ENCODE data around the gene SCN3B.

The SCN3B gene

GRCh38 chr11:123653827-123654565 is 428 bp downstream of the SCN3B start:
- DNase-seq (ENCODE audit: low spot score) = peak; percentile 69

- no peak for DNase-seq (ENCODE audit: low spot score)
Observed at GRCh38 chr11:123653483-123653826, 969 bp downstream of the SCN3B start.

GRCh38 chr11:123652599-123652998 is 1.8 kb downstream of the SCN3B start:
- no peak for DNase-seq (ENCODE audit: low spot score)

GRCh38 chr11:123650901-123651300 is 3.5 kb downstream of the SCN3B start:
- no peak for DNase-seq (ENCODE audit: low spot score)

GRCh38 chr11:123645286-123645975 is 9.0 kb downstream of the SCN3B start:
- no peak for DNase-seq (ENCODE audit: low spot score)

GRCh38 chr11:123642435-123642834 is 12.0 kb downstream of the SCN3B start:
- DNase-seq (ENCODE audit: low spot score) = no peak

GRCh38 chr11:123641495-123641840 is 13.0 kb downstream of the SCN3B start:
- no peak for DNase-seq (ENCODE audit: low spot score)

GRCh38 chr11:123640677-123641494 is 13.5 kb downstream of the SCN3B start:
- peak; percentile 52 for DNase-seq (ENCODE audit: low spot score)

- DNase-seq (ENCODE audit: low spot score) = no peak
Observed at GRCh38 chr11:123640029-123640428, 14.4 kb downstream of the SCN3B start.

GRCh38 chr11:123630126-123630608 is 24.3 kb downstream of the SCN3B start:
- DNase-seq (ENCODE audit: low spot score) = no peak

- DNase-seq (ENCODE audit: low spot score) = peak; percentile 31
Observed at GRCh38 chr11:123628936-123629683, 25.3 kb downstream of the SCN3B start.

GRCh38 chr11:123624974-123625373 is 29.4 kb downstream of the SCN3B start:
- no peak for DNase-seq (ENCODE audit: low spot score)

GRCh38 chr11:123622576-123622975 is 31.8 kb downstream of the SCN3B start:
- DNase-seq (ENCODE audit: low spot score) = no peak

GRCh38 chr11:123616505-123617198 is 37.8 kb downstream of the SCN3B start:
- DNase-seq (ENCODE audit: low spot score) = peak; percentile 34

GRCh38 chr11:123611698-123612097 is 42.7 kb downstream of the SCN3B start:
- DNase-seq (ENCODE audit: low spot score) = no peak

- DNase-seq (ENCODE audit: low spot score) = no peak
Observed at GRCh38 chr11:123608945-123609344, 45.5 kb downstream of the SCN3B start.

GRCh38 chr11:123608371-123608770 is 46.1 kb downstream of the SCN3B start:
- no peak for DNase-seq (ENCODE audit: low spot score)

GRCh38 chr11:123607781-123608180 is 46.6 kb downstream of the SCN3B start:
- DNase-seq (ENCODE audit: low spot score) = no peak

- DNase-seq (ENCODE audit: low spot score) = no peak
Observed at GRCh38 chr11:123603666-123604065, 50.8 kb downstream of the SCN3B start.

- DNase-seq (ENCODE audit: low spot score) = no peak
Observed at GRCh38 chr11:123601743-123602142, 52.7 kb downstream of the SCN3B start.

GRCh38 chr11:123601136-123601535 is 53.3 kb downstream of the SCN3B start:
- DNase-seq (ENCODE audit: low spot score) = no peak

All from hepatic stellate cell (primary cell).